HS-27A (cell line): ENCODE data around the gene NHERF2.

Experiments
- DNase-seq: peaks from one replicate; pipeline ENCODE4 v3.0.0-alpha.2; 2012; ENCODE audit warnings: low read depth, missing footprints

The NHERF2 gene

DNA sequence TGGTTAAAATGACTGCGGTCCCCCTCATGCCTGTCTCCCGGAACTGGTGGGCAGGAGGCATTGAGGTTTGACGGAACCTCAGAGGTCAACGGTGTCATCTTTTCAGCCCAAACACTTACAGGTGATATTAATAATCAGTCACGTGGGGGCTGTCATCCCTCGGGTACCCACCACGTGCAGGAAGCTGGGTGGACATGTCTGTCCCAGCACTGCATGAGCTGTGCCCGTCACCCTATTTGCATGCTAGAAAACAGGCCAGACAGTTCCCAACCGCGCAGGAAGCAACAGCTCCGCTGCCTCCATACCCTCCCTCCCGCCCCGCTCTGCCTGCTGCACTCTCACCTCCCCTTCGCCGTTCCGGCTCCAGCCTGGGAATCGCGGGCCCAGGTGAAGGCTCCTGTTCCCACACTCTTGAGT, 35.6 kb upstream of the NHERF2 start:
- no peak for DNase-seq

DNA sequence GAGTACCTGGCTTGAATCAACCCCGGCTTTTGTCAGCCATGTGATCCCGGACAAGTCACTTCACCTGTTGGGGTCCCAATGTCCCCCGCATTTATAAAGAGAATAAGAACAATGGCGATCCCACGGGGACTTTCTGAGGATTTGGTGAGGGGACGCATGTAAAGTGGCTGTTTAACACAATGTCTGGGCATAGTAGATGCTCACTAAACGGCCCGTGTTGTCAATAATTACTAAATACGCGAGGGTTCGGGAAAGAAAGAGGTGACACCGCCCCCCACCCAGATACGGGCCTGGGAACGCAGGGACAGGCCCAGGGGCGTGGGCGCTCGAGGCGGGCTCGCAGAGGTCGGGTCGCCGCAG, 35.1 kb upstream of the NHERF2 start:
- DNase-seq: no peak

DNA sequence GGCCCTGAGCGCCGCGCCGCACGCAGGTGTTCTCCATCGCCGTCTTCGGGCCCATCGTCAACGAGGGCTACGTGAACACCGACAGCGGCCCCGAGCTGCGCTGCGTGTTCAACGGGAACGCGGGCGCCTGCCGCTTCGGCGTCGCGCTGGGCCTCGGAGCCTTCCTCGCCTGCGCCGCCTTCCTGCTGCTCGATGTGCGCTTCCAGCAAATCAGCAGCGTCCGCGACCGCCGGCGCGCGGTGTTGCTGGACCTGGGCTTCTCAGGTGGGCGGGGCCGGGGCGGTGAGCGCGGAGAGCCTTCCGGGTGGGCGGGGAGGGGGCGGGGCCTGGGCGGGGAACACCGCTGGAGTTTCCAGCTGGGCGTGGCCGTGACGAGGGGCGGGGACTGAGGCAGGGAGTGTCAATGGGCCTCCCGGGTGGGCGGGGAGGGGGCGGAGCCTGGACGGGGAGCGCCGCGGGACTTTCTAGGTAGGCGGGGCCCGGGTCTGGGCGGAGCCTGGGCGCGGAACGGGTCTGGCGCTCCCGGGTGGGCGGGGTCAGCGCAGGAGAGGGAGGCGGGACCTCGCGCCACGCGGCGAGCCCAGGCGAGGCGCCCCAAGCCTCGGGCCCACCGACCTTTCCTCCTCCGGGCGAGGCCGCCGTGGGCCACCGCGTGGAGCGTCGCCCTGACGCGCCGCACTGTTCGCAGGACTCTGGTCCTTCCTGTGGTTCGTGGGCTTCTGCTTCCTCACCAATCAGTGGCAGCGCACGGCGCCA, 34.6 kb upstream of the NHERF2 start:
- DNase-seq: no peak

DNA sequence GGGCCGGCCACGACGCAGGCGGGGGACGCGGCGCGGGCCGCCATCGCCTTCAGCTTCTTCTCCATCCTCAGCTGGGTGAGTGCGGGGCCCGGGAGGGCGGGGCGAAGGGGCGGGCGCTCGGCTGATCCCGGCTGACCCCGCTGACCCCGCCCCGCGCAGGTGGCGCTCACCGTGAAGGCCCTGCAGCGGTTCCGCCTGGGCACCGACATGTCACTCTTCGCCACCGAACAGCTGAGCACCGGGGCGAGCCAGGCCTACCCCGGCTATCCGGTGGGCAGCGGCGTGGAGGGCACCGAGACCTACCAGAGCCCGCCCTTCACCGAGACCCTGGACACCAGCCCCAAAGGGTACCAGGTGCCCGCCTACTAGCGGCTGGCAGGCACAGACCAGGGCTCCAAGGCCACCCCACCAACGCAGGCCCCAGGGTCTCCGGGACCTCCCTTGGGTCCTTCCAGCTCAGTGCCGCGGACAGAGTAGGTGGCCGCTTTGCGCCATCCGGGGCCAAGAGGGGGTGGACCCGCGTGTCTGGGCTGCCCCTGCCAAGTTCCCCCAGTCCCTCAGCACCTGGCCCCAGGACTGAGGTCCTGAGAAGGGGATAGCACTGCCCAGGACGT, 33.9 kb upstream of the NHERF2 start:
- no peak for DNase-seq

DNA sequence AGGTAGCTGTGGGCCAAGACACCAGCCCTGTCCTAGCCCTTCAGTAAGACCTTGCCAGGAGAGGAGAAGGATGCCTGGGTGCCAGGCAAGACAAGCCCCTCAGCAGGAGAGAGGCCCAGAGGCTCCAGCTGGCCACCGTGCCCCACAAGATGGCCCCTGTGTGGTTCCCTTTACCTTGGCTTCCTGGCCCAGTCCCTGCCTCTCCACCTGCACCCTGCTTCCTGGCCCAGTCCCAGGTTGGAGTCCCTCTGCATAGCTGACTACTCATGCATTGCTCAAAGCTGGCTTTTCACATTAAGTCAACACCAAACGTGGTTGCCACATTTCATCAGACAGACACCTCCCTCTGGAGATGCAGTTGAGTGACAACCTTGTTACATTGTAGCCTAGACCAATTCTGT, 33.0 kb upstream of the NHERF2 start:
- no peak for DNase-seq

DNA sequence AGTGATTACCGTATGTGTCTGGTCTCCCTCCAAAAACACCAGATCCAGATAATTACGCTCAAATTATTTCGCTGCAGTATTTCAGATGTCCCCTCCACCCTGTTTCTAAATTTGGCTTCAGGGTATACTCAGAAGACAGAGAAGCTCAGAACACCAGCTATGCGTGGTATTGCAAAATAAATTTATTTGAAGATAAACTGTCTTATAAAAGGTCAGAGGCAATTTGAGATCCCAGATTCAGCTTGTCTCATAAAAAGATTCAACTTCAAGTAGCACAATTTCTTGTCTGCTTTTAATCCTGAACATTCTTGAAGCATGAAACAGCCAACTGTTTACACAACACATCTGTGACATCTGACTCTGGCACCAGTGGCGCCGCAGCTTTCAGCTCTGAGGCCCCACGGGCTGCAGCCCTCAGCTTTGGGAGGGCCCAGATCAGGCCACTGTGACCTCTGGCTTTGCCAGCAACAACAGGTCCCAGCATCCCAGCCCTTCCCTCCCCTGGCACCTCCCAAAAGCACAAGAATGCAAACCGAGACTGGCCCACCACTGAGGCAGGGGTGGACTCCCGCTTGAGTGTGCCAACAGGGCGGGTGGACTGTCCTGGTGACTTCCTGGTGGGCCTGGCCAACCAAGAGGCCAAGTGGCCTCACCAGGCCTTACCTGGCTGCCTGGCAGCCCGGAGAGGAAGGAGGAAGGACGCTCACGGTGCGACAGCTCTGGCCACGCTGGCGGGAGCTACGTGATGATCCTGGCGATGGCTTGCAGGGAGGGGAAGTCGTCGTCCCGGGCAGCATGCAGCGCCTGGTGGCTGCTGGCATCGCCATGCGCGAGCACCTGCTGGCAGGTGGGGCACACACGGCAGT, 29.0 kb upstream of the NHERF2 start:
- DNase-seq: no peak

DNA sequence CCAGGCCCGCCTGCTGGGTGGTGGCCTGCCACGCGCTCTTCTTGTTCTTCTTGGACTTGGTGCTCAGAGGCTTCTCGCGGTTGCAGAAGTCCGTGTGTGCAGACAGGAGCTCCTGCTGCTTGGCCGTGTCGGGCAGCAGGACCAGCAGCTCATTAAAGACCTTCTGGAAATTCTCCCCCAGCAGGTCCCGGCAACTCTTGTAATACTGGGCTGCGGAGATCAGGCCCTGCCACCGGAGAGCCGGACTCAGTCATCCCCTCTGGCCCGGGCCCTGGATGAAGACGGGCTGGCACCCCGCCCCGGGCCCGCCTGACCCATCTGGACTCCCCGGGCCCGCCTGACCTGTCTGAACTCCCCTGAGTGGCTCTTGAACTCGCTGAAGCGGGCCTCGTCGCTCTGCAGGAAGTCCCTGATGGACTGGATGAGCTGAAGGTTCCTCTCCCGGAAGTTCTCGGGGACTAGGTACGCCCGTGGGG, 28.3 kb upstream of the NHERF2 start:
- no peak for DNase-seq

DNA sequence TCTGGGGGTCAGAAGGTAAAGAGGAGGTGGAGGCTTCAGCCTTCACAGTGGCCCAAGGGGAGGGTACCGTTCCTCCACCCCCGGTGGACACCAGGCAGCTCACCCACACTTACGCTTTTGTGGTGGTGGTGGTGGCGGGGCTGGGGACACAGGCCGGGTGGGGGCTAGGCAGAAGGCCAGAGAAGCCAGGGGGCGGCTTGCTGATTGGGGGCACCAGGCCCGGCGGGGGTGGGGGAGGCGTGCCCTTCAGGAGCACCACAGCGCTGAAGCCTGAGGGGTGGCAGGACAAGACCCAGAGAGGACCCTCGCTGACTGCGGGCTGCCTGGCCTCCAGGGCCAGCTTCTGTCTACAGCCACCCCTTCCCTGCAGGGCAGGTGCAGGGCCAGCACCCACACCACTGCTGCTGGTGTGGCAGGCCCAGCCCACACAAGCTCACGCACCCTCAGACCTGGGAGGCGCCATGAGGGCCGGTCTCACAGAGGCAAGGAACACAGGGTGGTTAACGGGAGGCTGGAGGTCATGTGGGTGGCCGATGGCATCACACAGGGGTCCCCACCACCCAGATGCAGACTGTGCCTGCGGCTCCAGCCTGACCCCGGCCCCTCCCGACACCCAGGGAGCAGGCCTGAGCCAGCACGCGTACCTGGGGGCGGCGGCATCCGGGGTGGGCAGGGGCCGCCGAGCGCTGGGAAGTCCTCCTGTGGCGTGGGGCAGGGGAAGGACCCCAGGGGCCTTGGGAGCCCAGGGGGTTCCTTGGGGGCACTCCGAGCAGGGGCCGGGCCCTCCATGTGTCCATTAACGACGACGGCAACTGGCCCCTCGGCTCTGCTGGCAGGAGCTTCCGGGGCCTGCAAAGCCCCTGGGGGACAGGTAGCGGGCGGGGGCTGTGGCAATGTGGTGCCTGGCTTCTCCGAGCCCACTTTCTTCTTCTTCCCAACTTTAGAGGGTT, 27.6 kb upstream of the NHERF2 start:
- DNase-seq: no peak

DNA sequence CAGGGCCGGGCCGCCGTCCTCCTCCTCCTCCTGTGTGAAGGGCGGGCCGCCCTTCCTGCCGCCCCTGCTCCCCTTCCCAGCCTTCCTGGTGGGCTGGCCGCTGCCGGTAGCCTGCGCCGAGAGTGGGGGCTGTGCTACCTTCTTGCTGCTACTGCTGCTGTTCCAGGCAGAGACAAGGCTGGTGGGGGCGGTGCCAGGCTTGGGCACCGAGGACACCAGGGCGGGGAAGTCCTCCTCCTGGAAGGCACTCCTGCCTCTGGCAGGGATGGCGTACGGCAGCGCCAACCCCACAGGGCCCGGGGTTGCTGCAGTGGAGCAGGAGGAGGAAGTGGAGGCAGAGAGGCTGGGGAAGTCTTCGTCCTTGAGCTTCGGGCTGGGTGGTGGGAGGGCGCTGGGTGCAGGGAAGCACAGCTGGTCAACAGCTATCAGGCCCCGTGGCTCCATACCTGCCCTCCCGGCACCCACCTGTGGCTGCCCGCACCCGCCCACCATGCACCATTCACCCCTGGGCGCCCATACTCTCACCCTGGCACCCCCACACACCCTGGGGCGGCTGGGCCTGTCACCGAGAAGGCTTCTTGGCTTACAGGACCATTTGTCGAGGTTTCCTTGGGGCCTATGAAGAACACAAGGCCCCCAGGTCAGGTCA, 26.7 kb upstream of the NHERF2 start:
- DNase-seq: no peak

DNA sequence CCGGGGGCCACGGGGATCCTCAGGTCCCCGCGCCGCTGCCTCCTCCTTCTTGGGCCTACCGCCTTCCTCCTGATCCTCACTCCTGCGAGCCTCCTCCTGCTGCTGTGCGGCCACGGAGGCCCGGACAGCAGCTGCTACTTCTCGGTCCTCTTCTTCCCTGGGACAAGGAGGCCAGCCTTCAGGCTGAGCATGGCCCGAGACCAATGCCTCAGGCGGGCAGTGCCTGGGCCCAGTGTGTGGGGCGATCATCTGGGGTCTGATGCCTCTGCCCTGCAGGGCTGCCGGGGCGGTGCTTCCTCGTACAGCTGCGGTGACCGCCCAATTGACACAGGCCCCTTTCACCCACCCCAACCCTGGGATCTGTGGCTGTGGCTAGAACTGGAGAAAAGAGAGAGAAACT, 25.7 kb upstream of the NHERF2 start:
- no peak for DNase-seq

DNA sequence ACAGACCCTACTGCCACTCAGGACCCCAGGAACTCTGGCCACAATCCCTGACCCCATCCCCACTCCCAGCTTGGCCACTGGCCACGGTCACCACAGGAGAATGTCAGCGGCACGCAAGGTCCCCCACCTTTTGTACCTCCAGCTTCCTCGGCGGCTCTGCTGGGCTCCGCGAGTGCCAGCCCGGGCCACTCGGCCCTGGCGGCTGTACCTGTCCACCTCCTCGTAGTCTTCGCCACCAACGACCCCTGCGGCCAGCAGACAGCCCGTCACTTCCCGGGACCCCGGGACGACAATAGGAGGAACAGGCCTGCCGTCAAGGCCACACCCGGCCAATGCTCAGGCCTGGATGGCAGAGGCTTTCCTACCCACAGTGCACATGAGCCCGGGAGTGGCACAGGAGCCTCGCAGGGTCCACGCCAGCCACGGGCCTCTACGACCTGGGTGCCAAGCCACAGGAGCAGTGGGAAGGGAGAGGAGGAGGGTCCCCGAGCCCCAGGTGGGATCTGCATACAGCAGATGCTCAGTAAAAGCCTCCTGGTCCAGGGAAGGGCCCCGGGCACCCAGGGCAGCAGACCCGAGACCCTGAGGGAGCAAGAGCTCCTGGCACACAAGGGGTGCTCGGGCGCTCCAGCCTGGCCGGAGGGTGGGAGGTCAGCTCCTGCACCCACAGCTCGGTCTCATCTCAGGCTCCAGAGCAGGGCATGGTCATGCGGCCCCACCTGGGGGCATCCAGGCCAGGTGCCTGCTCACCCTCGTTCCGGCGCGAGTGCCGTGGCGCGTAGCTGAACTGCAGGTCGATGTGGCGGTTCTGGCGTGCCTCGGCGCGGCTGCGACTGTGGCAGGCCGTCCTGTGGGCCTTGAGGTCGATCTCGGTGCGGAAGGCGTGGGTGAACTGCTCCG, 25.0 kb upstream of the NHERF2 start:
- DNase-seq: no peak

DNA sequence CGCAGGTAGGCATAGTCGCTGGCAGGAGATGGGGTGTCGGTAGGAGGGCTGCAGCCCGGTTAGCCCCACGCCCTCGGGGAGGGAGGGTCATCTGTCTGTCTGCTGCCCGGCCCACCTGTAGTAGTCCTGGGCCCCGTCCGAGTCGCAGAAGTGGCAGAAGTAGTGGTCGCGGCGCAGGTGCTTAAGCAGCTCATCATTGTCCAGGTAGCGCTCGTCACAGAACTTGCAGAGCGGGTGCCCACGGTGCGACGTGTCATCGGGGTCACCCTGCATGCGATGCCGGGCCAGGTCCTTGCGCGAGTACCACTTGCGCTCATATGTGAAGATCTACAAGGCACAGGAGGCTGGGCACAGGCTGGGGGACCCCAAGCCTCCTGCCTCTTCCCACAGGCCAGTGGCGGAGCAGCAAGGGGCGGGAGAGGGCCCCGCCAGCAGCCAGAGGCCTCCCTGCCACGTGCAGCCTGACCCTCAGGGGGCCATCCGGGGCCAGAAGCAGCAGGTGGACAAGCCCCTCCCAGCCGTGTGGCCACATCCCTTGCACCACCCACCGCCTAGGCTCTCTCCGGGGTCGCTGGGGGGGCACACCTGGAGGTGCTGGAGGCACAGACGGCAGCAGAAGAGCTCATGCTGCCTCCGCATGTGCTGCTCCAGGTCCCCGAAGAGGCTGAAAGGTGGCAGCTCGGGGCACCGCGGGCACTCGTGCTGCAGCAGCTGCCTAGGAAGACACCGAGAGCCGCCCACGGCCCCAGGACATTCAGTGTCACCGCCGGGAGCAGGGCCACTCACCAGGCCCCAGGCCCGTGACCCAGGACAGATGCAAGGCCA, 24.1 kb upstream of the NHERF2 start:
- no peak for DNase-seq

DNA sequence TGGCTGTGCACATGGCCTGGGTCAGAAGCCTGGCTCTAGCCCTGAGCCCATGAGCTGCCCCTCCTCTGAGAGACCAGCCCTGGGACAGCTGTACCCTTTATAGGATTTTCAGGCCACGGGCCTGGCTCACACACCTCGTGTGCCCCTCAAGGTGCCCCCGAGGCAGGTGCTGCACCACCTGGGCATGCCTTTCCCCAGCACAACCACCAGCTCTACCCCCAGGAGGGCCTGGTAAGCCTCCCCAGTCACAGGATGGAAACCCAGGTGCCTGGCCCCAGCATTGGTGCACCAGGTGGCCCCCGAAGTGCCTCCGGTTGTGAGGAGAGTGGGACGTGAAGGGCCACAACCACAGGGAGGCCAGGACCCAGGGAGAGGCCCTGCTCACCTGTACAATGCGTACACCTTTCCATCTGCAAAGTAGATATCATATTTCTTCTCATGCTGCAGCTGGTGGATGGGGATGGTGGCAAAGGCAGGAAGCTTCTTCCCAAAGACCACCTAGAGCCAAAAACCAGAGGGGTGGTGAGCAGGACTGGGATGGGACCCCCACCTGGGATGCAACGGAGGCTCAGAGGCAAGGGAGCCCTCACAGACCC, 23.4 kb upstream of the NHERF2 start:
- DNase-seq: no peak

DNA sequence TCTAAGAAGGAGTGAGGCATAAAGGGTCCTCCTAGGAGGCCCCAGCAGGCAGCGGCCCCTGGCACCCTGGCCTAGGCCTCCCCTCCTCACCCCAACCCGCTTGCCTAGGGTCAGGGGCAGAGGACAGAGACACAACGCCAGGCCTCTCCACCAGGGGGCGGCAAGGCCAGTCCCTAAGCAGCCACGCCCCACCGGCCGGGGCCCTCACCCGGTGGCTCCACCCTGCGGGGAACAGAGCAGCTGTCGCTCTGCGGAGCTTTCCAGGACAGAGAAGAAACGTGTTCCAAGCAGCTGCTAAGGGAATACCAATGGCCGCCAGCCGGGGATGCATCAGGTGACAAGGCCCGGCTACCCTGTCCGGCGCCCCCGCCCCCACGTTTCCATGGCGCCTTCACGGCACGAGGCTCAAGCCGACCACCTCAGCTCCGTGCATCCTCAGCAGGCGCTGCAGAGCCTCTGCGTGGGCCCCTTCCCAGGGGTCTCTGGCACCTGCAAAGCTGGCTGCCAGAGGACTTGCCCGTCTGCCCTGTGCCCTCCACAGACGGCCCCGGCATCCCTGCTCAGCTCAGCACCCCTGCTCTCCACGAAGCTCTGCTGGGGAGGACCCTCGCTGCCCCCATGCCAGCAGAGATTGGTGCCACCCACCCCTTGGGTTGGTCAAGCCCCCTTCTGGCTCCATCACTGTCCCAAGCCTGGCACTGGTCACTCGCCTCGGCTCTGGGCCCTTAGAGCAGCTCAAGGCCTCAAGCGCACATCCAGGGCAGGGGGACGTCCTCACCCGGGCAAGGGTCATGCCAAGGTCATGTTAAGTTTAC, 22.7 kb upstream of the NHERF2 start:
- DNase-seq: no peak

DNA sequence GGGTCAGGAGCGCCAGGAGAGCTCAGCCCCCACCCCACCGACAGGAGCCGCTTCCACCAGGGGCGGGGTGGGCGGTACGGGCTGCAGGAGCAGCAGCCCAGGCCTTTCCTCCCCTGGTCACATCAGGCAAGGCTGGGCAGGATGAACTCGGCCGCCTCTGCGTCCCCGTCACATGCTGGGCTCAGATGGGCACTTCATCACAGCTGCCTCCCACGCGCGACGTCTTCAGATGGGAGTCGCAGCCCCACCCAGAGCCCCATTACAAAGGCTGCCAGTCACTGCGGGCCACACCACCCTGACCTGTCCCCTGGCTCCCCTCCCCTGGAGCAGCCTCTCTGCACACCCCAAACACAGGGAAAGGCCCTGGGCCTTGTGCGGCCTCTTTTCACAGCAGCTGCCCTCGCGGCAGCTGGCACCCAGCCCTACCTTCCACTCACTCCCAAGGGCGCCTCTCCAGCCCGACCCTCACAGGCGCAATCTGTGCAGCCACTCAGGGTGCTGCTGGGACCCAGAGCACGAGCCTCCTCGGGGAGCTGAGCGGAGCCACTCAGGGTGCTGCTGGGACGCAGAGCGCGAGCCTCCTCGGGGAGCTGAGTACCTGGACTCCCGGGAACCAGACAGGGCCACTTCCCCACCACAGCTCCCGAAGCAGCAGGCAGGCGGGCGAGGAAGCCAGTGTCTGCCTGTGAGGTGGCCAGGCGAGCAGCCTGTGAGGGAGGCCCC, 21.7 kb upstream of the NHERF2 start:
- no peak for DNase-seq

DNA sequence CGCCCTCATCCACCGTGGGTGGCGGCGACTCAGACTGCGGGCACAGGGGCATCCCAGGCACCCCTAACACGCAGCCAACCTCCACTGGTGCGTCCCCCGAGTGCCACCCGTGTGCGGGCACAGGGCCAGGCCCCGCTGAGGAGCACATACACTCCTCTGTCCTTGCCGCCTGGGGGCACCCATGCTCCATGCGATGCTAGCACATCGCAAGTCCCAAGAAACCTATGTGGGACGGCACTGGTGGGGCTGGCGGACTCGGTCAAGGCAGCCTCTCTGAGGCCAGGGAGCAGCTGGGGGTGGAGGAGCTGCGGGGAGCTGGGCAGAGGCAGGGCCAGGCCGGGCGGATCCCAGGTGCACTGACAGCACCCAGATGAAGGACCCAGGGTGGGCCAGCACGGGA, 21.1 kb upstream of the NHERF2 start:
- DNase-seq: no peak

DNA sequence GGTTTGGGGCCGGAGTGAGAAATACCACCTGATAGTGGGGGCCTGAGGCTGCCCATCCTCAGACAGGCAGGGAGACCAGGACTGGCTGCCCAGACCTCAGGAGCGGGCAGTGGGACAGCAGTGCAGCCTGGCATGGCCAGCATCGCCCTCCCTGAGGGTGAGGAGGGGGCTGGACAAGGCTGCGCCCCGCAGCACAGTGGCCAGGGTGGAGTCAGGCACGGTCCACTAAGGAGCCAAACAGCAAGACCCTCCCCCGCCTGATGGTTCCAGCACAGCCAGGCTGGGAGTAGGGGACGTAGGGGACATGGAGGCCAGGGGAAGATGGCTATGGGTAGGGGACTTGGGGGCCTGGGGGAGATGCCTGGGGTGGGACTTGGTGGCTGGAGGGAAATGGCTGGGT, 20.4 kb upstream of the NHERF2 start:
- DNase-seq: no peak
